Central memory CD8-positive, alpha-beta T cell (primary cell): ENCODE results near the gene DAP3.
A peak's percentile ranks its signal among the peaks of the same experiment; 100 is the strongest.
"Not testable (repeated sequence)": the region's sequence is repeated elsewhere in the genome, so short reads cannot be mapped to it uniquely, and the experiment has no call there.

ENCODE experiments used
- ATAC-seq: fragments of 150-1000 bp; cut with Tn5 transposase; replicated peaks from 2 replicates; pipeline ENCODE4 v1.10.0; 2022; ENCODE audit warnings: mild to moderate bottlenecking, moderate FRiP score, moderate number of reproducible peaks; ENCODE audit not compliant: poor library complexity, severe bottlenecking; ENCODE audit errors: extremely low read depth
- DNase-seq, 2 donors: peaks; one replicate each; pipeline ENCODE4 v3.0.0; 2021; ENCODE audit warnings: low spot score in 2 of 2
- H3K27ac Mint-ChIP-seq: one replicate; pipeline ENCODE4 v1.8.0; 2022; ENCODE audit warnings: low read depth, mild to moderate bottlenecking, moderate library complexity, mixed read lengths
- H3K27me3 Mint-ChIP-seq: one replicate; pipeline ENCODE4 v1.8.0; 2022; ENCODE audit warnings: mixed read lengths
- H3K36me3 Mint-ChIP-seq: one replicate; pipeline ENCODE4 v1.8.0; 2022; ENCODE audit warnings: mild to moderate bottlenecking, moderate library complexity, mixed read lengths; ENCODE audit not compliant: insufficient read depth
- H3K4me1 Mint-ChIP-seq: one replicate; pipeline ENCODE4 v1.8.0; 2022; ENCODE audit warnings: mixed read lengths
- H3K4me3 Mint-ChIP-seq: one replicate; pipeline ENCODE4 v1.8.0; 2022; ENCODE audit warnings: mild to moderate bottlenecking, moderate library complexity, mixed read lengths
- H3K9me3 Mint-ChIP-seq: one replicate; pipeline ENCODE4 v1.8.0; 2022; ENCODE audit warnings: mixed read lengths

The DAP3 gene

DNA sequence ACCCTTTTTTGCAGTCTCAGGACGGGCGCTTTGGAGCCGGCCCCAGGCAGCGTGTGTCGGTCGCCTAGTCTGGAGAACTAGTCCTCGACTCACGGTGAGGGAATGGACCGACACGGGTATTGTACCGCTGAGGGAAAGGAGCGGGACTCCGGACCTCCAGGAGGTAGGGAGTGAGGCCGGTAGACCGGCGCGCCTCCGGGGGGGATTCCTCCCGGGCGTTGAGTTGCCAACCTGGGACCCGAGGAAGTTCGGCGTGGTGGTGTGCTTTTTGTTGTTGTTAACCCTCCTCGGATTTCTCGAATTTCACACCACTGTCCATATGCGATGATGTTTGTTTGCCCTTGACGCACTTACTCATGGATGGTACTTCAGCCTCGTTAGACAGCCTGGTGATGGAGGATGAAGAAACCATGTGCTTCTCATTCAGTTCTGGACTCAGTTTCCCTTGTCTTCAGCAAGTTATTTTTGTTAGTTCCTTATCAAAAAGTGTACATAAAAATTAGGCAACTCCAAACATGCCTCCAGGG, at the start of gene DAP3:
Gene DAP3 (plus strand): TSS at position 11 of the 527 bp plus-strand sequence. CDS start 20,689 bp downstream, outside the sequence.
- H3K9me3 Mint-ChIP-seq: not testable (repeated sequence)

DNA sequence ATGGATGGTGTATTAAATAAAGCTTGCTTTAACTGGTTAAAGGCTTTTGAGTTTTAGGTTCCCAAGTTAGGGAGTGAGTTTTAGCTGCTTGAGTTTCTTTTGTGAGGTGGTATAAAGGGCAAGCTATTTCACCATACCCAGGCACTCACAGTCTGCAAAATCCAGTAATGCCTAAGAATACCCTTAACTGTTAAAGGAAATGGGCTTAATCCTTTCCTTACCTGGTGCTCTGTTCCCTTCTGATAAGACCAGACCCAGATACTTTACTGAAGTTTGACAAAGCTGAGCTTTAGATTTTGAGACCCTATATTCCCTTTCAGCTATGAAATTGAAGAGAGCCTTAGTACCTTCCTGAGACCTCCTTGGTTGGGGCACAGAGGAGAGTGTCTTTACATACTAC, 48.5 kb upstream of the DAP3 start:
- no peak for ATAC-seq
- Mint-ChIP-seq H3K4me3 (no peak overlapping the region), H3K4me1 (peaks cover 20% of the 10 kb centered on the region), H3K27me3 (no peaks in the 10 kb centered on the region), H3K27ac (no peak overlapping the region), H3K36me3 (peaks cover 5% of the 10 kb centered on the region), H3K9me3 (peaks cover 6% of the 10 kb centered on the region)
- DNase-seq: no peak

More for the DNA sequence above, at the start of gene DAP3:
- H3K27me3 Mint-ChIP-seq, DNase-seq: not testable (repeated sequence)
- peak; percentile 11 for ATAC-seq
- peaks cover 31% of the 10 kb centered on the region for H3K36me3 Mint-ChIP-seq
- peak within 1 kb of the TSS; percentile 97 for H3K27ac Mint-ChIP-seq
- H3K4me1 Mint-ChIP-seq: peaks cover 51% of the 10 kb centered on the region
- peak within 1 kb of the TSS; percentile 98 for H3K4me3 Mint-ChIP-seq

DNA sequence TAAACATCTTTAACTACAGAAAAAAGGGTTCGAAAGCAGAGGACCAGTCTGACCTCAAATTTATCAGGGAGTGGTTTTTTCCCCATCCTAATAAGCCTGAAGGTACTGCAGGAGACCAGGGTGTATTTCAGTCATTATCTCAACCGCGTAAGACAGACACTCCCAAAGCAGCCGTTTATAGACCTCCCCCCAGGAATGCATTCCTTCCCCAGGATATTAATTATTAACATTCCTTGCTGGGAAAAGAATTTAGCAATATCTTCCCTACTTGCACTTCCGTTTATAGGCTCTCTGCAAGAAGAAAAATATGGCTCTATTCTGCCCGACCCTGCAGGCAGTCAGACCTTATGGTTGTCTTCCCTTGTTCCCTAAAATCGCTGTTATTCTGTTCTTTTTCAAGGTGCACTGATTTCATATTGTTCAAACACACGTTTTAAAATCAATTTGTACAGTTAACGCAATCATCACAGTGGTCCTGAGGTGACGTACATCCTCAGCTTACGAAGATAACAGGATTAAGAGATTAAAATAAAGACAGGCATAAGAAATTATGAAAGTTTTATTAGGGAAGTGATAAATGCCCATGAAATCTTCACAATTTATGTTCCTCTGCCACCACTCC, 46.2 kb upstream of the DAP3 start:
- H3K27ac Mint-ChIP-seq, H3K4me1 Mint-ChIP-seq, DNase-seq, H3K4me3 Mint-ChIP-seq, H3K36me3 Mint-ChIP-seq, ATAC-seq, H3K9me3 Mint-ChIP-seq, H3K27me3 Mint-ChIP-seq: not testable (repeated sequence)

DNA sequence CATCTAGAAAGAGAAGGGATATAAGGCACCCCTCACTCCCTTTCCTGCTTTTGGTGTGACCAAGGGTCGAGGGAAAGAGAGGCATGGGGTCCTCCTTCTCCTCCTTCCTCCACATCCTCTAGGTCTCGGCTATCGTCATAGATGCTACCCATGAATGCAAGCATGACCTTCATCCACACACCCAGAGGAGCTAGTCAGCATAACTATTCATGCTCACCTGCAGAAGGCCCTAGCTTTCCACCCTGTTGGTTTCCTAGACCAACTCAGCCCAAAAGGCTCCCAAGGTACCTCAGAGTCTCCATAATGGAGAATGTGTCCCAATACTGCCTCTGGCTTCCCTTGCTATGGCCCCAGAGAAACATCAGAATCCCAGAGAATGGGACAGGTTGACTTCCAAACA, 45.7 kb upstream of the DAP3 start:
- Mint-ChIP-seq H3K27ac (no peak overlapping the region), H3K36me3 (no peaks in the 10 kb centered on the region), H3K9me3 (peaks cover 6% of the 10 kb centered on the region), H3K4me3 (no peak overlapping the region), H3K4me1 (no peaks in the 10 kb centered on the region), H3K27me3 (no peaks in the 10 kb centered on the region)
- ATAC-seq: no peak
- no peak for DNase-seq

DNA sequence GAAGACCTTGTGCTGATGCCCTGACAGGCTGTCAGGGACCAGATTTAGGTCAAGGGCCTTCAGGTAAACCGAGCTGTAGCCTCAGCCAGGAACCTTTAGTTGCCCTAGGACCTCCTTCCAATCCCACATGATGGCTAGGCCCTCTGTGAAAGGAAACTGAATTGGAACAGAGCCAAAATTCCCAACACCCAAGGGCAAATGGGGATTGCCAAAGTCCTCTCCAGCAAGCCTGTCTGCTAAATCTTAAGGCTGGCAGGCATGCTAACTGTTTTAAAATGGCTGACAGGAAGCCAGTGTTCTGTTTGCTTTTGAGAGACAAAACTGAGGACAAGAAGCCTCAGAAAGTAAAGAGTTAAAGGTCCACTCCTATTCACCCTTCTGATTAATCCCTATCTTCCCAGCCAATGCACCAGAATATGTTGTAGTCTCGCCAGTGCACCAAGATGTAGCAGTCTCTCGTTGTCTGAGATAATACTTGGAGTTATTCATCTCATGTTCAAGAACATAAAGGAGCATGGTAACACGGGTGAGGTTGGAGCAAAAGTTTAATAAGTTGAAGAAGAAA, 43.8 kb upstream of the DAP3 start:
- Mint-ChIP-seq H3K4me3 (no peak overlapping the region), H3K27ac (no peak overlapping the region), H3K27me3 (no peaks in the 10 kb centered on the region), H3K4me1 (no peaks in the 10 kb centered on the region), H3K9me3 (peaks cover 6% of the 10 kb centered on the region), H3K36me3 (no peaks in the 10 kb centered on the region)
- DNase-seq: no peak
- ATAC-seq: no peak

DNA sequence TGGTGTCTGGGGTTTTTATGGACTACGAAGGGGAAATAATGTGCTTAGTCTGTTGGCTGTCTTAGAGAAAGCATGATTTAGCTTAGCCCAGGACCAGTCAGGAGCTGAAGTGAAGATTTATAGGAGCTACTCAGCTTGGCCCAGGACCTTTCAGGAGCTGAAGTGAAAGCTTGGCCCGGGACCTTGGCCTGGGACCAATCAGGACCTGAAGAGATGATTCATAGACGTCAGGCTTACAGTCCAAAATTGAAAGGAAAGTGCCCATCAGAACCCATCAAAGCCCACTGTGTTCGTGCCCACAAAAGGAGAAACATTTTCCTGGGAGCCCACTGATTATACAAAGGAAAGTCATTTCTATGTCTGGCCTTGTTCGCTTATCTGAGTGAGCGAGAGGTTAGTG, 43.2 kb upstream of the DAP3 start:
- Mint-ChIP-seq H3K9me3 (peaks cover 6% of the 10 kb centered on the region), H3K4me1 (no peaks in the 10 kb centered on the region)
- DNase-seq: no peak

DNA sequence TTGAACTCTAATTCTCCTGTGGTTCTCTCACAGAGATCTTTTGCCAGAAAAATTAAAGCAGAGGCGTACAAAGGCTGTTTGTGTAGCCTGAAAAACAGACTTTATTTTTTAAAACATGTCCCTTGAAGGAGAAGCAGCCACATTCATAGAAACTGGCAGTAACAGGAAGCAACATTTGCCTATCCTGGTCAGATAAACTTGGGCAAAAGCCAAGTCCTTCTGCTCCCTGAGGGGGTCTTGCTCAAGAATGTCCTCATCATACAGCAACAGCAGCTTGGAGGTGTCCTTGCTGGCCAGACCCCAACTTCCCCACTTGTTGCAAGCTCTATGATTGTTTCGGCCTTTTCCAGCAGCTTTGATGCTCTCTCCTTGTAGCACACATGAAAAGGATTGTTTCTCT, 42.6 kb upstream of the DAP3 start:
- H3K4me3 Mint-ChIP-seq: no peak overlapping the region
- DNase-seq (no peak), ATAC-seq (no peak)
- H3K27ac Mint-ChIP-seq: no peak overlapping the region
- H3K4me1 Mint-ChIP-seq: no peaks in the 10 kb centered on the region
- no peaks in the 10 kb centered on the region for H3K36me3 Mint-ChIP-seq
- H3K9me3 Mint-ChIP-seq: peaks cover 6% of the 10 kb centered on the region
- H3K27me3 Mint-ChIP-seq: no peaks in the 10 kb centered on the region

More for the DNA sequence above, 43.2 kb upstream of the DAP3 start:
- Mint-ChIP-seq H3K27ac (no peak overlapping the region), H3K36me3 (no peaks in the 10 kb centered on the region), H3K27me3 (no peaks in the 10 kb centered on the region), H3K4me3 (no peak overlapping the region)
- ATAC-seq: no peak

DNA sequence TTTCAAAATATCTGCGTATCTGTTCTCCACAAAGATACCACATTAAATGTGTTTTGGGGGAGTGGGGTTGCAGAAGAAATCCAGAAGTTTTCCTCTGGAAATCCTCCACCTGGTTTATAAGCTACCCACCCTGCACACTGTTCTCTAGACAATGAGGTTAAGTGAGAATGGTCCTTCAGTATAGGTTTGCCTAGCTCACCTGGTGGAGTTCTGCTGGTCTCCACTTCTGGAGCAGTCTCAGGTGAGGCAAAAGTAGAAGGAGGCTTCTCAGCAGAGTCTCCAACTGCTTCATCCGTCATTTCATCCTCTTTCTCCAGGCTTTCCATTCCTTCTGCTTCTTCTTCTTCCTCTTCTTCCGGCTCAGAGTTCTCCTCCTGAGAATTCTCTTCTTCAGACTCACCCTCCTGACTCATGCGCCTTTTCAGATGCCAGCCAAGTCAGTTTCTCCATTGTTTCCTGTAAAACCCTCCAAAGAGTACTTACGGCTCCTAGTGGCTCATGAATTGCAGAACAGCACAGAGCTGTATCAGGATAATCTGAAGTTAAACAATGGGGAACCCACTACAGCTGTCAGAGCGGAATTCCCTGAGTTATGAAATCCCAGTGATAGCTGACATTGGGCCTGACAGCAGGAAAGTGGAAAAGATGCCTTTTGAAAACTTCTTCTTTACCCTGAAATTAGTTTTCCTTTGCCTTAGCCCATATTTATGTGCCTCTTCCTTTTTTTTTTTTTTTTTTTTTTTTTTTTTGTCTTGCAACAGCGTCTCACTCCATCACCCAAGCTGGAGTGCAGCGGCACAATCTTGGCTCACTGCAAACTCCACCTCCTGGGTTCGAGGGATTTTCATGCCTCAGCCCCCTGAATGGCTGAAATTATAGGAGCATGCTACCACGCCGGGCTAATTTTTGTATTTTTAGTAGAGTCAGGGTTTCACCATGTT, 40.4 kb upstream of the DAP3 start:
- Mint-ChIP-seq H3K36me3 (no peaks in the 10 kb centered on the region), H3K27me3 (no peaks in the 10 kb centered on the region), H3K4me1 (no peaks in the 10 kb centered on the region), H3K27ac (no peak overlapping the region), H3K9me3 (no peaks in the 10 kb centered on the region), H3K4me3 (no peak overlapping the region)
- DNase-seq (no peak), ATAC-seq (no peak)

DNA sequence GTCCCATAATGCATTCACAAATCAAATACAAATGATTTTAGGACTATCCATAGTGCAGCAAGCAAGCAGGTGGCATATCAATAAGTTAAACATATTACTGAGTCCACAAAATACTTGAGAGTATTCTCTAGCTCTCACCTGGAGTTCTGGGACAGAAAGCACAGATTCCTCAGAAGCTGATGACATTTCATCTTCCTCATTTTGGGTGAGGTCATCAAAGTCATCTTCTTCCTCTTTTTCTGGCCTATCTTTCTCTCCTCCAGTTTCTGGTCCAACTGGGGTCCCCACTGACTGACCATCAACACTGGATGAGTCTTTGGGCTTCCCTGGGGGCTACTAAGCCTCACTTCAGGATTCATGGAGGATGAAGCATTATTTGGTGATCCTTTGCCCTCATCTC, 39.2 kb upstream of the DAP3 start:
- DNase-seq (no peak), ATAC-seq (no peak)
- H3K27ac Mint-ChIP-seq: no peak overlapping the region
- no peaks in the 10 kb centered on the region for H3K9me3 Mint-ChIP-seq
- H3K27me3 Mint-ChIP-seq: no peaks in the 10 kb centered on the region
- no peaks in the 10 kb centered on the region for H3K36me3 Mint-ChIP-seq
- no peak overlapping the region for H3K4me3 Mint-ChIP-seq
- no peaks in the 10 kb centered on the region for H3K4me1 Mint-ChIP-seq

DNA sequence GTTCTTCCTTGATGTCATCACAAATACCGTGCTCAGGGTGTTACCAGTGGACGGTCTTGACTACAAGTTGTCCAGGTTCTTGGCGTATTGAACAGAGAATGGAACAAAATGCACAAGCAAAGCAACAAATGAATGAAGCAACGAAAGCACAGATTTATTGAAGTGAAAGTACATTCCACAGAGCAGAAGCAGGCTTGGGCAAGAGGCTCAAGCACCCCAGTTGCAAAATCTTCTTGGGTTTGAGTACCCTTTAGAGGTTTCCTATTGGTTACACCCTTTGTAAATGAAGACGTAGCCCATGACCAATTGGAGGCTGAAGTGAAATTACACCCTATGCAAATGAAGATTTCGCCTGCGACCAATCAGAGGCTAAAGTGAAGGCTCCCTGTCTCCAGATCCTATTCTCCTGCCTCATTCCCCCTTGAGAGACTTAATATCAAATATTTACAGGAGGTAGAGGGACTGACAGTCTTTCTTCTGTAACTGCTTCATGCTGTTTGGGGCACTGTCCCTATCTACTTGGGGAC, 38.6 kb upstream of the DAP3 start:
- ATAC-seq (no peak), DNase-seq (no peak)
- Mint-ChIP-seq H3K36me3 (no peaks in the 10 kb centered on the region), H3K4me1 (no peaks in the 10 kb centered on the region), H3K27me3 (no peaks in the 10 kb centered on the region), H3K27ac (no peak overlapping the region), H3K4me3 (no peak overlapping the region), H3K9me3 (no peaks in the 10 kb centered on the region)

DNA sequence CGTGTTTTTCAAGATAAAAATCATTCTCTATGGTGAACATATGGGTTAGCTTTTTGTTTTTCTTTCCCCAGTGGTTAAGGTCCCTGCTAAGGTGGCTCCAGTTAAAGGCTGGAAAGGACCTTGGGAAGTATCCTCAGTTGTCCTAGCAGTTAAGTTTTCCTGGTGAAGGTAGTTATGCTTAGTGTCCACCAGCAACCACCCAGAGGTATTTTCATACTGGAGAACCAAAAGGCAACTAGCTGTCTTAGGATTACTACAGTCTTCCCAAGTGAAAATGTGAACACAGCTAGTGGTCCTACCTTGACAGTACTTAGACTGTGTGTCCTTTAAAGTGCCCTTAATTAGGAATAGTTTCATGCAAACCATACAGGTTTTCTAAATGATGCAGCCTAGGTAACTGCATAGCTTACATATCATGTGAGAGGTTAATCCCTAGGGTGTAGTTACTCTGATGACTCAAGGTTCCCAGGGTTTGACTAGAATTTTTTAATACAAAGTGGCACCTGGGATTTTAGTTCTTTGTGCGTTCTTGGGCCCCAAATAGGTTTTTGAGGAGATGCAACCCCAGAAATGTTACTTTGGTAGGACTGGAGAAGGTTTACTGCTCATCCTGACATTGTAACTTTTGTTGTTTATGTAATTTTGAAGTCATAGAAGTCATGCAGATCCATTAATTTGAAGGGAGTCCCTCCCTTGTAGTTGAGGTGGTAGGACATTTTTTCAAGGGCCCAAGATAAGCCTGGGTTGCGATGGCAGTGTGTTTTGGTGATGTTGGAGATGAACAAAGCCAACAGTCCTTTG, 36.8 kb upstream of the DAP3 start:
- Mint-ChIP-seq H3K4me3 (no peak overlapping the region), H3K27me3 (no peaks in the 10 kb centered on the region)

DNA sequence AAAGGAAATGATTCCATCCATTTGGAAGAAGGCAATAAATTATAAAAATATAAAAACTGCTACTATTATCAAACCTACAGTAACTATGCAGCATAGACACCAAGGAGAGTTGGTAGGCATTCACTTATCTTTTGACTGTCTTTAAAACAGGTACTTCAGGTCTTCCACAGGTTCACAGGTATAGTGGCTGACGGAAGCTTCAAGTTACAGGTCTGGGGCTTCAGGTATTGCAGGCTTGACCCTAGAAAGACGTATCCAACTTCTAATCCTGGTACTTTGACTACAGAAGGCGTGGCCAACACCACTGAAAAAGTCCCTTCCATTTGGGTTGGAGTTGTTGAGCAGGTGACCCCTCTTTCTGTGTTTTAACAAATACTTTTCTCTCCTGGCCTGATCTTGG, 35.9 kb upstream of the DAP3 start:
- ATAC-seq (no peak), DNase-seq (no peak)
- Mint-ChIP-seq H3K27me3 (no peaks in the 10 kb centered on the region), H3K27ac (no peak overlapping the region), H3K36me3 (no peaks in the 10 kb centered on the region), H3K4me3 (no peak overlapping the region), H3K9me3 (no peaks in the 10 kb centered on the region), H3K4me1 (no peaks in the 10 kb centered on the region)

More for the DNA sequence above, 36.8 kb upstream of the DAP3 start:
- ATAC-seq: no peak
- DNase-seq: no peak
- H3K36me3 Mint-ChIP-seq: no peaks in the 10 kb centered on the region
- H3K4me1 Mint-ChIP-seq: no peaks in the 10 kb centered on the region
- H3K9me3 Mint-ChIP-seq: no peaks in the 10 kb centered on the region
- H3K27ac Mint-ChIP-seq: no peak overlapping the region
